VCaP (cell line): Measurements from ENCODE around the gene RAB8A.

ENCODE experiments used
- H3K27ac ChIP-seq: fragments of 450-650 bp; 2 replicates; pipeline ENCODE4 v1.5.1; 2017
- TF ChIP-seq, protein P1 (sequence below): fragments of 450-650 bp; conservative IDR thresholded peaks from 2 replicates; pipeline ENCODE4 v1.5.1; 2017; ENCODE audit warnings: mild to moderate bottlenecking, moderate library complexity

Gene RAB8A

DNA sequence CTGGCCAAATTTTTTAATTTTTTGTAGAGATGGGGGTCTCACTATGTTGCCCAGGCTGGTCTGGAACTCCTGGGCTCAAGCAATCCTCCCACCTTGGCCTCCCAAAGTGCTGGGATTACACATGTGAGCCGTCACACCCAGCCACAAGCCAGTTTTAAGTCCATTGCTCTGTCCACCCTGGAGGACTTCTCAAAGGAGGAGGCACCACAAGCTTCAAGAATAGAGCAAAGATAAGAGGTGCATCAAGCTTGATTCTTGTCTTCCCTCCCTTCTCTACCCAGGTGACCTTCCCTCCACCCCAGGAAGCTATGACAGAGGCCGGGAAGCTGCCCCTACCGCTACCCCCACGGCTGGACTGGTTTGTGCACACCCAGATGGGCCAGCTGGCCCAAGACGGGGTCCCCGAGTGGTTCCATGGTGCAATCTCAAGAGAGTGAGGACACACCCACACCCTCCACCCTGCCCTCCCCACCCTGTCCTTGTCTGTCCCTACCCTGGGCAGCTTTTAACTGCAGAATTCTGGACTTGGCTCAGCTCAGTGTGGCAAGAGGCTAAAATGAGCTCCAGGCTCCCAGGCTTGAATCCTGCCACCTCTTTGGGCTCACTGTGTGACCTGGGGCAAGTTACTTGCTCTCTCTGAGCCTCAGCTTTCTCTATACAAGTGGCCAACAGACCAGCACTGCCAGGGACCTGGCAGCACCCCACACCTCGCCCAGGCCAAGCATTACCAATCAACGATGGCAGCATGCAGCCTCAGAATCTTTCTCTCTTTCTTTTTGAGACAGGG is 36.9 kb downstream of the RAB8A start:
- TF ChIP-seq, protein P1, sequence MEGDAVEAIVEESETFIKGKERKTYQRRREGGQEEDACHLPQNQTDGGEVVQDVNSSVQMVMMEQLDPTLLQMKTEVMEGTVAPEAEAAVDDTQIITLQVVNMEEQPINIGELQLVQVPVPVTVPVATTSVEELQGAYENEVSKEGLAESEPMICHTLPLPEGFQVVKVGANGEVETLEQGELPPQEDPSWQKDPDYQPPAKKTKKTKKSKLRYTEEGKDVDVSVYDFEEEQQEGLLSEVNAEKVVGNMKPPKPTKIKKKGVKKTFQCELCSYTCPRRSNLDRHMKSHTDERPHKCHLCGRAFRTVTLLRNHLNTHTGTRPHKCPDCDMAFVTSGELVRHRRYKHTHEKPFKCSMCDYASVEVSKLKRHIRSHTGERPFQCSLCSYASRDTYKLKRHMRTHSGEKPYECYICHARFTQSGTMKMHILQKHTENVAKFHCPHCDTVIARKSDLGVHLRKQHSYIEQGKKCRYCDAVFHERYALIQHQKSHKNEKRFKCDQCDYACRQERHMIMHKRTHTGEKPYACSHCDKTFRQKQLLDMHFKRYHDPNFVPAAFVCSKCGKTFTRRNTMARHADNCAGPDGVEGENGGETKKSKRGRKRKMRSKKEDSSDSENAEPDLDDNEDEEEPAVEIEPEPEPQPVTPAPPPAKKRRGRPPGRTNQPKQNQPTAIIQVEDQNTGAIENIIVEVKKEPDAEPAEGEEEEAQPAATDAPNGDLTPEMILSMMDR = no peak
- no peak overlapping the region for H3K27ac ChIP-seq

DNA sequence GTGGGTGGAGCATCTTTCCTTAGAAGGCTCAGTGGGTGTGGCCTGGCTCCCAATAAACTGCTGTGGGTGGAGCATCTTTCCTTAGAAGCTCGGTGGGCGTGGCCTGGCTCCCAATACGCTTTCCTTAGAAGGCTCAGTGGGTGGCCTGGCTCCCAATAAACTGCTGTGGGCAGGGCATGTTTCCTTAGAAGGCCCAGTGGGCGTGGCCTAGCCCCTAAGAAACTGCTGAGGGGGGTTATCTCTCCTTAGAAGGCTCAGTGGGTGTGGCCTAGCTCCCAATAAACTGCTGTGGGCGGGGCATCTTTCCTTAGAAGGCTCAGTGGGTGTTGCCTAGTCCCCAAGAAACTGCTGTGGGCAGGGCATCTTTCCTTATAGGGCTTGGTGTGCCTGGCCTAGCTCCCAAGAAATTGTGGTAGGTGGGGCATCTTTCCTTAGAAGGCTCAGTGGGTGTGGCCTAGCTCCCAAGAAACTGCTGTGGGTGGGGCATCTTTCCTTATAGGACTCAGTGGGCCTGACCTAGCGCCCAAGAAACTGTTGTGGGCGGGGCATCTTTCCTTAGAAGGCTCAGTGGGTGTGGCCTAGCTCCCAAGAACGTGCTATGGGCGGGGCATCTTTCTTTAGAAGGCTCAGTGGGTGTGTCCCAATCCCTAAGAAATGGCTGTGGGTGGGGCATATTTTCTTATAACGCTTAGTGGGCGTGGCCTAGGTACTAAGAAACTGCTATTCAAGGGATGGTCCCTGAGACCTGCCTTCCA is 42.1 kb downstream of the RAB8A start:
- TF ChIP-seq, protein P1 = no peak
- no peak overlapping the region for H3K27ac ChIP-seq

DNA sequence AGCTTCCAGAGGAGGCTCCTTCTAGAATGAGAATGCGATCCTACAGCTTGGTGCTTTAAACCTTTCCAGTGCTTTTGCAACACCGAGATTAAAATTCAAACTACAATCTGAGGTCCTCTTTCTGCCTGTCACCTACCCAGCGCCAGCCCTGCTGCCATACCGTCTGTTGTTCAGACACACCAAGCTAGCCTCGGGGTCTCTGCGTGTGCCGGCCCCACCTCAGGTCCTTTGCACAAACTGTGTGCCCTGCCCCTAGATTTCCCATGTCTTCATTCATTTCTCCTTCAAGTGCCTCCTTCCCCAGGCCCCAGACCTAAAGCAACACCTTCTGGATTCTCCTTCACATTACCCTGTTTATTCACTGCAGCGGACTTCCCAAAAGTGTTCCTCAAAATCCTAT is 42.9 kb downstream of the RAB8A start:
- H3K27ac ChIP-seq = no peak overlapping the region
- TF ChIP-seq, protein P1 = no peak

DNA sequence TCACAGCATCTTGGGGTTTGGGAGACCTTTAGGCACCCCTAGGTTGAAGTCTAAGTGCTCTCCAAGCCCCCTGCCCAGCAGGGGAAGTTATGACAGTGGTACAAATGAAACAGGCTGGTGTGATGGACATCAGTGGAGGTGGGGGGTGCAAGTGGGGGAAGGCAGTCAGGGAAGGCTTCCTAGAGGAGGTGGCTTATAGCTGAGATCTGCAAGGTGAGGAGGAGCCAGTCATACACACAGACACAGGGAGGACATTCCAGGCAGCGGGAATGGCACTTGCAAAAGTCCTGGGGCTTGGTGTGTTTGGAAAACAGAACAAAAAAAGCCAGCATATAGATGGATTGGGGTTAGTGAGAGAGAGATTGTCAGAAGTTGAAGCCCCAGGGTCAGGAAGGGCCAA is 43.4 kb downstream of the RAB8A start:
- no peak overlapping the region for H3K27ac ChIP-seq
- TF ChIP-seq, protein P1 = no peak

DNA sequence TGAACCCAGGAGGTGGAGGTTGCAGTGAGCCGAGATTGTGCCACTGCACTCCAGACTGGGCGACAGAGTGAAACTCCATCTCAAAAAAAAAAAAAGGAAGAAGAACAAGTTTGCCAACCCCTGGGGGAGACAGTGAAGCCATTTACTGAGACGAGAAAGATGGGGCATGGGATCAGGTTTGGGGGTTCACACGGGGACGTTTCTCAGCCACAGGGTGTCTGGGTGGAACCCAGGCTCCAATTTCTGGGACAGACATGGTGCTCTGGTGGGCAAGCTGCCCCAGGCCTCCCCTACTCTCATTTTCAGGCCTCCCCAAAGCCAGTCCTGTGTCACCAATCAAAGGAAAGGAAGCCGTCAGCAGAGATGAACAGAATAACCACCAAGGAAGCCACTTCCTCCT is 45.2 kb downstream of the RAB8A start:
- no peak overlapping the region for H3K27ac ChIP-seq
- TF ChIP-seq, protein P1 = no peak

DNA sequence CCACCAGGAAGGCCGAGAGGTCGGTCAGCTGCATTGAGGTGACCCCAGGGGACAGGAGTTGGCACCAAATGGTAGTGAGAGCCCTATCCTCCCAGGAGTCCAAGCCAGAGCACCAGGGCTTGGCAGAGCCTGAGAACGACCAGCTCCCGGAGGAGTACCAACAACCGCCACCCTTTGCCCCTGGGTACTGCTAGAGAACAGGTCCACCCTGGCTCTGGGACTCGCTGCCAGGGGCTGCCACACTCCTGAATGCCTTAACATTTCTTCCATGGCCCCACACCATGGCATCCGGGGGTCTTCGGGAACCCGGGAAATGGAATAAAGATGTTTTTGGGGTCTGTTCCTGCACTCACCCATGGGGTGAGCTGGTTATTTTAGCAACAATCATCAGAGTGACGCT is 45.9 kb downstream of the RAB8A start:
- TF ChIP-seq, protein P1 = no peak
- no peak overlapping the region for H3K27ac ChIP-seq

DNA sequence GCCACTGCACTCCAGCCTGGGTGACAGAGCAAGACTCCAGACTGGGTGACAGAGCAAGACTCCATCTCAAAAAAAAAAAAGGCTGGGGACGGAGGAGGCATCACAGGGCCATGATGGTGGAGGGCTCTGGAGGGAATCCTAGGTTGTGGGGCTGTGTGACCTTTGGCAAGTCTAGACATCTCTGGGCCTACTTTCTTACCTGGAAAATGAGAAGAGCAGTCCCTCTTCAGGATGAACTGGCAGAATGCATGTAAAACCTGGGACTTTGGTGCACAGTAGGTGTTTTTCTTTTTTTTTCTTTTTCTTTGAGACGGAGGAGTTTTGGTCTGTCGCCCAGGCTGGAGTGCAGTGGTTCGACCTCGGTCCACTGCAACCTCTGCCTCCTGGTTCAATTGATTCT is 48.0 kb downstream of the RAB8A start:
- H3K27ac ChIP-seq = no peak overlapping the region
- TF ChIP-seq, protein P1 = no peak
